SJCRH30 (cell line): Measurements from ENCODE around the gene AKT2. TPM values are rescaled to one million over a fixed set of nuclear protein-coding genes. Genes with fewer than 3 reads are reported as not detected.

Experiments
- DNase-seq, 2 experiments: peaks; one replicate each; pipeline ENCODE4 v3.0.0-alpha.2; 2015 to 2020
- H3K27ac ChIP-seq: fragments of 250-450 bp; sonication (Bioruptor Pico); 2 replicates; pipeline ENCODE4 v1.5.1; 2020; ENCODE audit warnings: mild to moderate bottlenecking, moderate library complexity
- H3K27me3 ChIP-seq: fragments of 250-450 bp; sonication (Bioruptor Pico); 2 replicates; pipeline ENCODE4 v1.5.1; 2020; ENCODE audit warnings: mild to moderate bottlenecking, moderate library complexity
- H3K36me3 ChIP-seq: fragments of 250-450 bp; sonication (Bioruptor Pico); 2 replicates; pipeline ENCODE4 v1.5.1; 2020; ENCODE audit warnings: mild to moderate bottlenecking, moderate library complexity
- H3K4me1 ChIP-seq: fragments of 250-450 bp; sonication (Bioruptor Pico); 2 replicates; pipeline ENCODE4 v1.5.1; 2020; ENCODE audit warnings: mild to moderate bottlenecking, moderate library complexity
- H3K4me3 ChIP-seq: fragments of 250-450 bp; sonication (Bioruptor Pico); 2 replicates; pipeline ENCODE4 v1.5.1; 2020; ENCODE audit warnings: mild to moderate bottlenecking, moderate library complexity
- H3K9me3 ChIP-seq: fragments of 250-450 bp; sonication (Bioruptor Pico); replicated peaks from 2 replicates; pipeline ENCODE4 v1.5.1; 2020; ENCODE audit warnings: mild to moderate bottlenecking, moderate library complexity
- total RNA-seq: library from RNA; depleted of rRNA; stranded (reverse); fragments of >200 nt; shearing (Covaris generic); gene quantifications from 2 replicates; pipeline ENCODE4 v1.2.3, GENCODE V29; 2014

AKT2 gene
- total RNA-seq, 1 experiment from 2014 or later = 138 TPM

GRCh38 chr19:40272261-40272660 lies 12.9 kb downstream of the AKT2 start:
- H3K4me3 ChIP-seq = no peak overlapping the region
- H3K27me3 ChIP-seq = no peaks in the 10 kb centered on the region
- H3K36me3 ChIP-seq = peaks cover 5% of the 10 kb centered on the region
- no peaks in the 10 kb centered on the region; the same call in 1 of the 2 replicates for H3K4me1 ChIP-seq
- DNase-seq = no peak
- H3K27ac ChIP-seq = no peak overlapping the region
- no peaks in the 10 kb centered on the region for H3K9me3 ChIP-seq

- H3K27me3 ChIP-seq = no peaks in the 10 kb centered on the region
- DNase-seq = no peak
- H3K4me3 ChIP-seq = no peak overlapping the region
- no peak overlapping the region for H3K27ac ChIP-seq
- no peaks in the 10 kb centered on the region for H3K9me3 ChIP-seq
- peaks cover 5% of the 10 kb centered on the region for H3K36me3 ChIP-seq
- H3K4me1 ChIP-seq = no peaks in the 10 kb centered on the region; the same call in 1 of the 2 replicates
Measured at GRCh38 chr19:40271706-40272105, 13.4 kb downstream of the AKT2 start.

GRCh38 chr19:40270362-40271089 lies 14.6 kb downstream of the AKT2 start:
- H3K27ac ChIP-seq = no peak overlapping the region
- H3K27me3 ChIP-seq = no peaks in the 10 kb centered on the region
- H3K36me3 ChIP-seq = peaks cover 5% of the 10 kb centered on the region
- no peak overlapping the region for H3K4me3 ChIP-seq
- DNase-seq = no peak
- no peaks in the 10 kb centered on the region; the same call in 1 of the 2 replicates for H3K4me1 ChIP-seq
- no peaks in the 10 kb centered on the region for H3K9me3 ChIP-seq

GRCh38 chr19:40269216-40269940 lies 15.8 kb downstream of the AKT2 start:
- Histone ChIP-seq H3K9me3 (no peaks in the 10 kb centered on the region), H3K36me3 (peaks cover 5% of the 10 kb centered on the region), H3K4me3 (no peak overlapping the region), H3K27me3 (no peaks in the 10 kb centered on the region), H3K27ac (no peak overlapping the region), H3K4me1 (no peaks in the 10 kb centered on the region; the same call in 1 of the 2 replicates)
- no peak for DNase-seq

- Histone ChIP-seq H3K4me3 (no peak overlapping the region), H3K27ac (no peak overlapping the region), H3K27me3 (no peaks in the 10 kb centered on the region), H3K9me3 (no peaks in the 10 kb centered on the region), H3K36me3 (peaks cover 20% of the 10 kb centered on the region), H3K4me1 (no peaks in the 10 kb centered on the region; the same call in 1 of the 2 replicates)
- no peak for DNase-seq
Measured at GRCh38 chr19:40267601-40267997, 17.5 kb downstream of the AKT2 start.

GRCh38 chr19:40266912-40267600 lies 18.1 kb downstream of the AKT2 start:
- Histone ChIP-seq H3K27ac (no peak overlapping the region), H3K4me1 (no peaks in the 10 kb centered on the region; the same call in 1 of the 2 replicates), H3K27me3 (no peaks in the 10 kb centered on the region), H3K4me3 (no peak overlapping the region), H3K36me3 (peaks cover 22% of the 10 kb centered on the region), H3K9me3 (no peaks in the 10 kb centered on the region)
- DNase-seq = no peak

GRCh38 chr19:40266119-40266518 lies 19.0 kb downstream of the AKT2 start:
- Histone ChIP-seq H3K27ac (no peak overlapping the region), H3K27me3 (no peaks in the 10 kb centered on the region), H3K4me1 (no peaks in the 10 kb centered on the region; the same call in 1 of the 2 replicates), H3K9me3 (no peaks in the 10 kb centered on the region), H3K36me3 (peaks cover 25% of the 10 kb centered on the region), H3K4me3 (no peak overlapping the region)
- DNase-seq = no peak

GRCh38 chr19:40265763-40266099 lies 19.4 kb downstream of the AKT2 start:
- Histone ChIP-seq H3K4me3 (no peak overlapping the region), H3K27me3 (no peaks in the 10 kb centered on the region), H3K9me3 (no peaks in the 10 kb centered on the region), H3K4me1 (no peaks in the 10 kb centered on the region; the same call in 1 of the 2 replicates), H3K27ac (no peak overlapping the region), H3K36me3 (peaks cover 26% of the 10 kb centered on the region)
- DNase-seq = no peak

GRCh38 chr19:40265055-40265762 lies 19.9 kb downstream of the AKT2 start:
- H3K9me3 ChIP-seq = no peaks in the 10 kb centered on the region
- H3K27ac ChIP-seq = no peak overlapping the region
- DNase-seq = no peak
- peaks cover under 1% of the 10 kb centered on the region; the same call in 1 of the 2 replicates for H3K4me1 ChIP-seq
- H3K4me3 ChIP-seq = no peak overlapping the region
- no peaks in the 10 kb centered on the region for H3K27me3 ChIP-seq
- H3K36me3 ChIP-seq = peaks cover 27% of the 10 kb centered on the region

- H3K27ac ChIP-seq = no peak overlapping the region
- peaks cover 5% of the 10 kb centered on the region; the same call in 1 of the 2 replicates for H3K4me1 ChIP-seq
- no peaks in the 10 kb centered on the region for H3K27me3 ChIP-seq
- H3K4me3 ChIP-seq = no peak overlapping the region
- H3K9me3 ChIP-seq = no peaks in the 10 kb centered on the region
- no peak for DNase-seq
- peaks cover 26% of the 10 kb centered on the region for H3K36me3 ChIP-seq
Measured at GRCh38 chr19:40264314-40265054, 20.7 kb downstream of the AKT2 start.

GRCh38 chr19:40263440-40264313 lies 21.5 kb downstream of the AKT2 start:
- Histone ChIP-seq H3K27ac (no peak overlapping the region), H3K4me3 (no peak overlapping the region), H3K27me3 (no peaks in the 10 kb centered on the region), H3K9me3 (no peaks in the 10 kb centered on the region), H3K36me3 (peaks cover 22% of the 10 kb centered on the region), H3K4me1 (peaks cover 5% of the 10 kb centered on the region; the same call in 1 of the 2 replicates)
- no peak for DNase-seq

GRCh38 chr19:40262422-40262821 lies 22.7 kb downstream of the AKT2 start:
- no peak for DNase-seq
- peaks cover 22% of the 10 kb centered on the region for H3K36me3 ChIP-seq
- H3K27me3 ChIP-seq = no peaks in the 10 kb centered on the region
- peaks cover 5% of the 10 kb centered on the region; the same call in 1 of the 2 replicates for H3K4me1 ChIP-seq
- no peak overlapping the region for H3K27ac ChIP-seq
- no peaks in the 10 kb centered on the region for H3K9me3 ChIP-seq
- H3K4me3 ChIP-seq = no peak overlapping the region

GRCh38 chr19:40261631-40262030 lies 23.5 kb downstream of the AKT2 start:
- Histone ChIP-seq H3K4me3 (no peak overlapping the region), H3K27me3 (no peaks in the 10 kb centered on the region), H3K9me3 (no peaks in the 10 kb centered on the region), H3K4me1 (peaks cover 5% of the 10 kb centered on the region; the same call in 1 of the 2 replicates), H3K27ac (no peak overlapping the region), H3K36me3 (peaks cover 26% of the 10 kb centered on the region)
- DNase-seq = no peak
